MG63 (cell line): ENCODE results near the gene DNAJA2. TPM values are rescaled to one million over a fixed set of nuclear protein-coding genes. Genes with fewer than 3 reads are reported as not detected.

Experiments
- DNase-seq: peaks from one replicate; pipeline ENCODE4 v3.0.0-alpha.2; 2020
- H3K27me3 ChIP-seq: fragments of 250-450 bp; sonication (Bioruptor Pico); 2 replicates; pipeline ENCODE4 v1.5.1; 2020; ENCODE audit warnings: mild to moderate bottlenecking, moderate library complexity
- H3K36me3 ChIP-seq: fragments of 250-450 bp; sonication (Bioruptor Pico); 2 replicates; pipeline ENCODE4 v1.5.1; 2020; ENCODE audit warnings: mild to moderate bottlenecking, moderate library complexity
- H3K4me3 ChIP-seq: fragments of 250-450 bp; sonication (Bioruptor Pico); 2 replicates; pipeline ENCODE4 v1.5.1; 2020; ENCODE audit warnings: mild to moderate bottlenecking, moderate library complexity
- H3K9me3 ChIP-seq: fragments of 250-450 bp; sonication (Bioruptor Pico); 2 replicates; pipeline ENCODE4 v1.5.1; 2020; ENCODE audit warnings: mild to moderate bottlenecking, moderate library complexity
- total RNA-seq: library from RNA; depleted of rRNA; stranded (reverse); fragments of >200 nt; shearing (Covaris generic); gene quantifications from 2 replicates; pipeline ENCODE4 v1.2.3, GENCODE V29; 2014; ENCODE audit warnings: low replicate concordance

The DNAJA2 gene
- total RNA-seq, 1 experiment from 2014 or later, result 196 TPM

DNA sequence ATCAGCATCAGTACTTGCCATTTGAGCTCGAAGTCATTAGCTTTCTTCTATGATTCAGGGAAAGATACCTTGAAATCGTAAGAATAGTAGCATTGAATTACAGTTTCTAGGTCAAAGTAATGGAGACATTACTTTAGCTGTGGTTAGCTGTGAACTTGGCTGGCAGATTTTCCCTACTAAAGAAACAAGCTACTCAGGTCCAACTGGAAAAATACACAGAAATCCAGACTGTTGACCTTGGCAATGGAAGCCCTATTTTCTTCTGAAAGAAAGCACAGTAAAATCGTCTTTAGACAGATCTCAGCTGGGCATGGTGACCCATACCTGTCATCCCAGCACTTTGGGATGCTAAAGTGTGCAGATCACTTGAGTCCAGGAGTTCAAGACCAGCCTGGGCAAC is 13.4 kb upstream of the DNAJA2 start:
- no peak for DNase-seq
- Histone ChIP-seq H3K36me3 (no peaks in the 10 kb centered on the region), H3K9me3 (no peaks in the 10 kb centered on the region), H3K27me3 (no peaks in the 10 kb centered on the region; the same call in 1 of the 2 replicates), H3K4me3 (no peak overlapping the region)

GRCh38 chr16:46986438-46986837 is 13.0 kb upstream of the DNAJA2 start:
- no peaks in the 10 kb centered on the region; the same call in 1 of the 2 replicates for H3K27me3 ChIP-seq
- no peaks in the 10 kb centered on the region for H3K36me3 ChIP-seq
- no peak for DNase-seq
- no peaks in the 10 kb centered on the region for H3K9me3 ChIP-seq
- H3K4me3 ChIP-seq, result no peak overlapping the region

- no peak overlapping the region for H3K4me3 ChIP-seq
- no peaks in the 10 kb centered on the region for H3K36me3 ChIP-seq
- no peaks in the 10 kb centered on the region for H3K9me3 ChIP-seq
- DNase-seq, result no peak
- H3K27me3 ChIP-seq, result no peaks in the 10 kb centered on the region
Measured at GRCh38 chr16:46982335-46982734, 8.9 kb upstream of the DNAJA2 start.

- Histone ChIP-seq H3K27me3 (no peaks in the 10 kb centered on the region), H3K9me3 (no peaks in the 10 kb centered on the region), H3K36me3 (no peaks in the 10 kb centered on the region), H3K4me3 (no peak overlapping the region)
- DNase-seq, result no peak
Measured at GRCh38 chr16:46980926-46981325, 7.5 kb upstream of the DNAJA2 start.

GRCh38 chr16:46976550-46976949 is 3.1 kb upstream of the DNAJA2 start:
- Histone ChIP-seq H3K36me3 (peaks cover 12% of the 10 kb centered on the region), H3K9me3 (no peaks in the 10 kb centered on the region), H3K4me3 (no peak overlapping the region), H3K27me3 (no peaks in the 10 kb centered on the region)
- no peak for DNase-seq

GRCh38 chr16:46975908-46976470 is 2.5 kb upstream of the DNAJA2 start:
- no peak for DNase-seq
- Histone ChIP-seq H3K9me3 (no peaks in the 10 kb centered on the region), H3K4me3 (no peak overlapping the region), H3K27me3 (no peaks in the 10 kb centered on the region), H3K36me3 (peaks cover 16% of the 10 kb centered on the region)

DNA sequence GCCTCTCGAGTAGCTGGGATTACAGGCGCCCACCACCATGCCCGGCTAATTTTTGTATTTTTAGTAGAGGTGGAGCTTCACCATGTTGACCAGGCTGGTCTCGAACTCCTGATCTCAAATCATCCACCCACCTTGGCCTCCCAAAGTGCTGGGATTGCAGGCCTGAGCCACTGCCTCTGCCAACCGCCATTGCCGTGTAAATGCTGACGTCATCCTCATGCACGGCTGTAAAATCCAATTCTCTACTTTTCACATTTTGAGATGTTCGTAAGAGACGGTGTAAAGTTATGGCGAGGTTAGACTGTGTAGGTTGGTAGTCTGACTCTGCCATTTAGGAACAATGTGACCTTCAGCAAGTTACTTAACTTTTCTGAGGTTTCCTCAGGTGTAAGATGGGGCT is 1.7 kb upstream of the DNAJA2 start:
- DNase-seq, result no peak
- peaks cover 20% of the 10 kb centered on the region for H3K36me3 ChIP-seq
- H3K27me3 ChIP-seq, result no peaks in the 10 kb centered on the region
- no peaks in the 10 kb centered on the region for H3K9me3 ChIP-seq
- H3K4me3 ChIP-seq, result no peak overlapping the region

- peak overlapping the region; percentile 95 for H3K4me3 ChIP-seq
- no peaks in the 10 kb centered on the region for H3K27me3 ChIP-seq
- DNase-seq, result no peak
- H3K36me3 ChIP-seq, result peaks cover 28% of the 10 kb centered on the region
- H3K9me3 ChIP-seq, result no peaks in the 10 kb centered on the region
Measured at GRCh38 chr16:46974352-46974751, 878 bp upstream of the DNAJA2 start.

DNA sequence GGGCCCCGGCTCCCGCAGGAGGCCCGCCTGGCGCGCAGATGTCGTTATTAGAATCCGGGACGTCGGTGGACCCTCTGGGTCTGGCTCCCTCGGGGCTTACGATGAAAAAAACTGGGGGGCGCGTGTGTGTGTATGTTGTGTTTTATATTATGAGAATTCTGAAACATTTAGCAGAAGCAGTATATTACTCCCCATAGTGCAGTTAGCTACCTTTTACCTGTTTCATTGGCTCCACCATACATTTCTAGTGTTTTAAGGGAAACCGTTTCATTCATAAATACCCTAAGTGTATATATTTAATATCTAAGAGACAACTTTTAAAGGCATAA is 486 bp upstream of the DNAJA2 start:
- Histone ChIP-seq H3K27me3 (no peaks in the 10 kb centered on the region), H3K4me3 (peak overlapping the region; percentile 95), H3K36me3 (peaks cover 32% of the 10 kb centered on the region), H3K9me3 (no peaks in the 10 kb centered on the region)
- DNase-seq, result no peak

DNA sequence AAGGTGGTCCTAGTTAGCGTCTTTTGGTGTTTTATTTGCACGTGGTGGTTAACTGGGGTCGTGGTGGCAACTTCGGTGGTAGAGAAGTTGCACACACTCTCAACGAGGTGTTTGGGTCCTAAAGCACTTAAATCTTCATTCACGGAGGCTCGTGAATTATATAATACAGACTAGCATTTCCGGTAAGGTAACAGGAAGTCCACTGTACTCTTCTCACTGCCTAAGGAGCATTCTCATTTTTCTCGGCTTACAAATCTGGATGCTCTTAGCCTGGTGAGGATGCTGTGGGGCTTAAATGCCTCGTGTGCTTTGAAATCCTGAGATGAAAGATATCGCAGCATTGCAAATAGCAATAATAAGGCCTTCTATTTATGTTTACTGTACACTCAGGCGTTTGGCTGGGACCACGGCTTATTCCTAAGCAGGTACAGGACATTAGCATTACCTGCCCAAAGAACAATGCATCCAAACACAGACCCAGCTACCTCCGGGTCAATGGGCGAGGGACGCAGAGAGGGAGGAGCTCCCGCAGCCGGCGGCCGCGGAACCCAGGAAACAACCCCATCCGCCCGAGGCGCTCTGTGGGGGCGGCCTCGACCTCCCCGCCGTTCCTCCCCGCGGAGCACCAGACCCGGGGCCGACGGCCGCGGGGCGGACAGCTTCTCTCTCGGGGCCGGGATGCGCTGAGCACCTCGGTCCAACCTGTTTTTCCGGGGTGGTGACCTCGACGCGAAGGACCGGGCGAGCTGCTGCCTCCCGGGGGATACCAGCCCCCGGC is 856 bp downstream of the DNAJA2 start:
- no peaks in the 10 kb centered on the region for H3K27me3 ChIP-seq
- H3K9me3 ChIP-seq, result no peaks in the 10 kb centered on the region
- DNase-seq, result peak; percentile 59
- peak overlapping the region; percentile 95 for H3K4me3 ChIP-seq
- peaks cover 46% of the 10 kb centered on the region for H3K36me3 ChIP-seq

- DNase-seq, result no peak
- Histone ChIP-seq H3K27me3 (no peaks in the 10 kb centered on the region), H3K36me3 (peaks cover 59% of the 10 kb centered on the region), H3K4me3 (no peak overlapping the region; the same call in 1 of the 2 replicates), H3K9me3 (no peaks in the 10 kb centered on the region)
Measured at GRCh38 chr16:46971271-46971670, 2.2 kb downstream of the DNAJA2 start.

DNA sequence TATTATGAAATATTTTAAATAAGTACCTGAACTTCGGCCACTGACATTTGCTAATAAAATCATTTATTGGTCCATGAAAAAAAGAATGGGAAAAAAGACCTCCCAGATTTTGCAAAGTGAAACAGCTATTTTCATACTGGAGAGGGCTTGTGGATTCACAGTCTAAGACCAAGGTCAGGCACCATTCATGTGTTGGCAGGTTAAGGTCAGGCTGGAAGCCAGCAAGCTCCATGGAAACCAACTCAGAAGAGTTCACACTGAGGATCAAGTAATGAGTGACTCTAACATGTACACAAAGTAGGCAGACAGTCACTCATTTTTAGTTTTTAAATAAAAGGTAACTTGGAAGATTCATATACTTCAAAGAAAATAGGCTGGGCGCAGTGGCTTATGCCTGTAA is 3.4 kb downstream of the DNAJA2 start:
- no peaks in the 10 kb centered on the region for H3K27me3 ChIP-seq
- H3K4me3 ChIP-seq, result no peak overlapping the region
- no peaks in the 10 kb centered on the region for H3K9me3 ChIP-seq
- H3K36me3 ChIP-seq, result peaks cover 70% of the 10 kb centered on the region
- DNase-seq, result peak; percentile 39

DNA sequence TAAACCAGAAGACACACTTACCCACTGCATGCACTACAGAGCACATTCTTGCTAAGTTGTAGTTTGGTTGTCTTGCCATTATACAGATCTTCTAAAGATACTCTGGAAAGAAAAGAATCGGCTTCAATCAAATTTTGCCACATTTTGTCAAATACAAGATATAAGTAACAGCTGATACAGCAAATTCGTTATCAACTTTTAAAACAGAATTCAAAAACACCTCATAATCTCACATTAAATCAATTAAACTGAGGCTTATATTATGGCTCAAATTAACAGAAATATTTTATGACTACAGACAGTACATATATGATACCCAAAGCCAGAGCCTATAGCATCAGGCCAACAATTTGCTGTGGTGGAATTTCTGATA is 5.4 kb downstream of the DNAJA2 start:
- no peak for DNase-seq
- no peaks in the 10 kb centered on the region for H3K27me3 ChIP-seq
- peaks cover 90% of the 10 kb centered on the region for H3K36me3 ChIP-seq
- no peaks in the 10 kb centered on the region for H3K9me3 ChIP-seq
- H3K4me3 ChIP-seq, result no peak overlapping the region

GRCh38 chr16:46962629-46963028 is 10.8 kb downstream of the DNAJA2 start:
- Histone ChIP-seq H3K27me3 (no peaks in the 10 kb centered on the region), H3K4me3 (no peak overlapping the region), H3K9me3 (no peaks in the 10 kb centered on the region), H3K36me3 (peaks cover 95% of the 10 kb centered on the region)
- DNase-seq, result no peak

GRCh38 chr16:46961373-46962353 is 11.8 kb downstream of the DNAJA2 start:
- peak; percentile 36 for DNase-seq
- Histone ChIP-seq H3K9me3 (no peaks in the 10 kb centered on the region), H3K4me3 (no peak overlapping the region), H3K27me3 (no peaks in the 10 kb centered on the region), H3K36me3 (peaks cover 93% of the 10 kb centered on the region)

- H3K27me3 ChIP-seq, result no peaks in the 10 kb centered on the region
- no peaks in the 10 kb centered on the region for H3K9me3 ChIP-seq
- H3K36me3 ChIP-seq, result peaks cover 45% of the 10 kb centered on the region
- H3K4me3 ChIP-seq, result no peak overlapping the region
- no peak for DNase-seq
Measured at GRCh38 chr16:46954562-46954961, 18.9 kb downstream of the DNAJA2 start.

GRCh38 chr16:46950009-46950408 is 23.5 kb downstream of the DNAJA2 start:
- Histone ChIP-seq H3K27me3 (no peaks in the 10 kb centered on the region), H3K4me3 (no peak overlapping the region), H3K36me3 (peaks cover 5% of the 10 kb centered on the region), H3K9me3 (no peaks in the 10 kb centered on the region)
- DNase-seq, result no peak
